Neural progenitor cell (in vitro differentiated cells): ENCODE results near the gene ABCD2. TPM values are rescaled to one million over a fixed set of nuclear protein-coding genes. Genes with fewer than 3 reads are reported as not detected.

Experiments used
- DNase-seq: peaks from one replicate; pipeline ENCODE4 v3.0.0-alpha.2; 2016; ENCODE audit warnings: low spot score
- H2AFZ ChIP-seq: fragments of 200-600 bp; sonication (generic); replicated peaks from 2 replicates; pipeline ENCODE4 v1.6.1; 2016; ENCODE audit warnings: antibody characterized with exemption
- H3F3A ChIP-seq: fragments of 200-600 bp; sonication (generic); 2 replicates; pipeline ENCODE4 v1.6.1; 2016; ENCODE audit warnings: antibody characterized with exemption, low read depth
- H3K27ac ChIP-seq: fragments of 200-600 bp; sonication (generic); 2 replicates; pipeline ENCODE4 v1.5.1; 2016; ENCODE audit warnings: mild to moderate bottlenecking
- H3K27me3 ChIP-seq: fragments of 200-600 bp; sonication (generic); 2 replicates; pipeline ENCODE4 v1.6.1; 2016; ENCODE audit warnings: mild to moderate bottlenecking, moderate library complexity
- H3K36me3 ChIP-seq: fragments of 200-600 bp; sonication (generic); 2 replicates; pipeline ENCODE4 v1.5.1; 2016
- H3K4me1 ChIP-seq: fragments of 200-600 bp; sonication (generic); 2 replicates; pipeline ENCODE4 v1.6.1; 2016; ENCODE audit warnings: mixed run types
- H3K4me2 ChIP-seq: fragments of 200-600 bp; sonication (generic); 2 replicates; pipeline ENCODE4 v1.6.1; 2016
- H3K4me3 ChIP-seq: fragments of 200-600 bp; sonication (generic); 2 replicates; pipeline ENCODE4 v1.5.1; 2016
- H3K79me2 ChIP-seq: fragments of 200-600 bp; sonication (generic); 2 replicates; pipeline ENCODE4 v1.6.1; 2016; ENCODE audit warnings: low read depth
- H3K9ac ChIP-seq: fragments of 200-600 bp; sonication (generic); 2 replicates; pipeline ENCODE4 v1.6.1; 2016
- H3K9me3 ChIP-seq: fragments of 200-600 bp; sonication (generic); 2 replicates; pipeline ENCODE4 v1.5.1; 2016; ENCODE audit warnings: low read depth
- H4K20me1 ChIP-seq: fragments of 200-600 bp; sonication (generic); 2 replicates; pipeline ENCODE4 v1.6.1; 2016; ENCODE audit warnings: low read depth
- H3K27ac Mint-ChIP-seq: 3 replicates; pipeline ENCODE4 v1.8.0; 2021; ENCODE audit warnings: mixed read lengths
- H3K27me3 Mint-ChIP-seq: 2 replicates; pipeline ENCODE4 v1.8.0; 2022; ENCODE audit warnings: low read depth, mild to moderate bottlenecking, inconsistent platforms, moderate library complexity, mixed read lengths; ENCODE audit not compliant: insufficient read depth
- H3K36me3 Mint-ChIP-seq: 3 replicates; pipeline ENCODE4 v1.8.0; 2021; ENCODE audit warnings: mixed read lengths
- H3K4me1 Mint-ChIP-seq: 3 replicates; pipeline ENCODE4 v1.8.0; 2021; ENCODE audit warnings: mixed read lengths
- H3K4me3 Mint-ChIP-seq: 3 replicates; pipeline ENCODE4 v1.8.0; 2021; ENCODE audit warnings: mild to moderate bottlenecking, moderate library complexity, mixed read lengths
- H3K9me3 Mint-ChIP-seq: 3 replicates; pipeline ENCODE4 v1.8.0; 2020; ENCODE audit warnings: mixed read lengths
- EZH2 ChIP-seq: fragments of 200-600 bp; sonication (generic); IDR thresholded peaks from 2 replicates; pipeline ENCODE4 v1.6.1; 2017; ENCODE audit warnings: antibody characterized with exemption, mild to moderate bottlenecking, moderate library complexity
- EZH2phosphoT487 ChIP-seq: fragments of 200-600 bp; sonication (generic); IDR thresholded peaks from 2 replicates; pipeline ENCODE4 v1.6.1; 2017; ENCODE audit warnings: antibody characterized with exemption
- total RNA-seq: library from RNA; depleted of rRNA; stranded (reverse); fragments of >200 nt; gene quantifications from 2 replicates; pipeline ENCODE4 v1.2.3, GENCODE V29; 2015; ENCODE audit warnings: low replicate concordance
- TF ChIP-seq, protein P1 (sequence below): fragments of 200-600 bp; sonication (generic); IDR thresholded peaks from 2 replicates; pipeline ENCODE4 v1.5.1; 2017; ENCODE audit warnings: antibody characterized with exemption, mild to moderate bottlenecking

Gene ABCD2
- total RNA-seq, 1 donor from 2014 or later = 0.04 TPM

DNA sequence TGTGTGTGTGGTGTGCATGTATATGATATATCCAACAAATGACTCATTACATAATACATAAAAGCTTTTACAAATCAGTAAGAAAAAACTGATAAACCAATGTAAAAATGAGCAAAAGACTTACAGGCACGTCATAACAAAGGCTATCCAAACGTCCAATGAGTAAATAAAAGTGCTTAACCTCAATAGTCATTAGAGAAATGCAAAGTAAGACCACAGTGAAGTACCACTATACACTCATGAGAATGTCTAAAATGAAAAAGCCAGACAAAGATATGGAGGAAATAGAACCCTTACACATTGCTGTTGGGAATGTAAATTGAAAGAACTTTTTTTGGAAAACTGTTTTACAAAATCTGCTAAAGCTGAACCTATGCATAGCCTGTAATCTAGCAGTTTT lies 7.8 kb downstream of the ABCD2 start:
- Mint-ChIP-seq H3K27me3 (no peaks in the 10 kb centered on the region), H3K4me3 (no peak overlapping the region), H3K27ac (no peak overlapping the region), H3K4me1 (no peaks in the 10 kb centered on the region), H3K36me3 (no peaks in the 10 kb centered on the region), H3K9me3 (peaks cover 2% of the 10 kb centered on the region)
- Histone ChIP-seq H3K4me1 (no peaks in the 10 kb centered on the region), H3F3A (no peaks in the 10 kb centered on the region), H4K20me1 (no peaks in the 10 kb centered on the region), H3K9ac (no peak overlapping the region), H3K9me3 (no peaks in the 10 kb centered on the region), H2AFZ (no peak overlapping the region), H3K27ac (no peak overlapping the region), H3K79me2 (no peaks in the 10 kb centered on the region), H3K27me3 (no peaks in the 10 kb centered on the region), H3K4me2 (no peak overlapping the region), H3K4me3 (no peak overlapping the region), H3K36me3 (no peaks in the 10 kb centered on the region)
- no peak for DNase-seq
- TF ChIP-seq EZH2 = no peak
- TF ChIP-seq EZH2phosphoT487 = no peak
- TF ChIP-seq, protein P1, sequence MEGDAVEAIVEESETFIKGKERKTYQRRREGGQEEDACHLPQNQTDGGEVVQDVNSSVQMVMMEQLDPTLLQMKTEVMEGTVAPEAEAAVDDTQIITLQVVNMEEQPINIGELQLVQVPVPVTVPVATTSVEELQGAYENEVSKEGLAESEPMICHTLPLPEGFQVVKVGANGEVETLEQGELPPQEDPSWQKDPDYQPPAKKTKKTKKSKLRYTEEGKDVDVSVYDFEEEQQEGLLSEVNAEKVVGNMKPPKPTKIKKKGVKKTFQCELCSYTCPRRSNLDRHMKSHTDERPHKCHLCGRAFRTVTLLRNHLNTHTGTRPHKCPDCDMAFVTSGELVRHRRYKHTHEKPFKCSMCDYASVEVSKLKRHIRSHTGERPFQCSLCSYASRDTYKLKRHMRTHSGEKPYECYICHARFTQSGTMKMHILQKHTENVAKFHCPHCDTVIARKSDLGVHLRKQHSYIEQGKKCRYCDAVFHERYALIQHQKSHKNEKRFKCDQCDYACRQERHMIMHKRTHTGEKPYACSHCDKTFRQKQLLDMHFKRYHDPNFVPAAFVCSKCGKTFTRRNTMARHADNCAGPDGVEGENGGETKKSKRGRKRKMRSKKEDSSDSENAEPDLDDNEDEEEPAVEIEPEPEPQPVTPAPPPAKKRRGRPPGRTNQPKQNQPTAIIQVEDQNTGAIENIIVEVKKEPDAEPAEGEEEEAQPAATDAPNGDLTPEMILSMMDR = no peak

DNA sequence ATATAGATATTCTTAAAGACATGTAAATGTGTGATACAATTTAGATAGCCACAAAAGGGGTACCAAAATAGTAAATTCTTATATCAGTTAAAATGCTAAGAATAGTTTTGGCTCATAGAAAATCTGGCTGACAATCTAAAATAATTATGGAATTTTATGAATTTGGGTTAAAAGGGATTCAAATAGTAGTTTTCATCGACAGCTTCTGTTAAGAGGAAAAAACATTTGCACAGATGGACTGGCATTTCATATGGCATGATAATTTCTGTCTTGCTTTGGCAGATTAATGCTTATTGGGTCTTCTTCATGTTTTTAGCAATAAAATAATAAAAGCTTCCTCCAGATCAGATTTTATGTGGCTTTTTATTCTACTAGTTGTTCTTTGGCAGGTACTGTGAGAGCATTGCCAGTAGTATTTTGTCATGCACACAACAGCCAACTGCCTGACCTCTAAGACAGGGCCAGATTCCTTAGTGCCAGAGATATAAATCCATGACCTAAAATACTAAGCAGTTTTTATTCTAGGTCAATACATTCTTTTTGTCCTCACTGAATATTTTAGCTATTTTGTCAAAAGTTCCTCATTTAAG lies 9.1 kb downstream of the ABCD2 start:
- no peak overlapping the region for H3K4me3 Mint-ChIP-seq
- no peak overlapping the region for H3K27ac Mint-ChIP-seq
- Histone ChIP-seq H2AFZ (no peak overlapping the region), H3K27ac (no peak overlapping the region), H3K4me3 (no peak overlapping the region), H3K4me1 (no peaks in the 10 kb centered on the region), H3F3A (no peaks in the 10 kb centered on the region), H3K9me3 (no peaks in the 10 kb centered on the region), H3K36me3 (no peaks in the 10 kb centered on the region), H4K20me1 (no peaks in the 10 kb centered on the region), H3K79me2 (no peaks in the 10 kb centered on the region), H3K9ac (no peak overlapping the region), H3K27me3 (no peaks in the 10 kb centered on the region), H3K4me2 (no peak overlapping the region)
- H3K4me1 Mint-ChIP-seq = no peaks in the 10 kb centered on the region
- H3K27me3 Mint-ChIP-seq = no peaks in the 10 kb centered on the region
- H3K9me3 Mint-ChIP-seq = peaks cover 2% of the 10 kb centered on the region
- TF ChIP-seq, protein P1 = no peak
- TF ChIP-seq EZH2 (no peak), EZH2phosphoT487 (no peak)
- no peaks in the 10 kb centered on the region for H3K36me3 Mint-ChIP-seq
- no peak for DNase-seq

DNA sequence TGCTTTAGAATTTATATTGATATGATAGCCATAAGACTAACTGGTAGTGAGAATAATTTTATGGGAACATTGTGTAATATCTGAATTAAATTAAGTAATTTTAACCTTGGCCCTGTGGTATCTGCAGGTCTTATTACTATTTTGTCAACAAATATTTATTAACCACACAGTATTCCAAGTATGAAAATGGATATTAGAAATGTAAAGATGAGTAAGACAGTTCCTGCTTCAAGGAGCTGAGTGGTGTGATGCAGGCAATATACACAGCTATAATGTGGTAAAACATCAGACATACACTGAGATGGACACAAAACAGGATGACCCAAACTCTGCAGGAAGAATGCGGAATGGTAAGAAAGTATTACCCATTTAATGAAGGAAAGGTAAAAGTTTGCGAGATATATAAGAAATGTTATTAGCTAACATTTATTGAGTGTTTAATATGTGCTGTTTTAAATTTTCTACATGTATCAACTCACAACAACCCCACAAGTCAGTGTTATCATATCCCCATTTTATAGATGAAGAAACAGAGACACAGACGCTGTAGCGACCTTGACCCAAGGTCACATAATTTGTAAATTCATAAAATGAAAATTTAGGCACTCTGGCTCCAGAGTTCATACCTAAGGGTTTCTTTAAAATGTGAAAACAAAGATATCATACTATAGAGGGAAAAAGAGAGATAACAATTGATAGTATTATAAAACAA lies 12.7 kb downstream of the ABCD2 start:
- no peak overlapping the region for H3K27ac Mint-ChIP-seq
- H3K9me3 Mint-ChIP-seq = no peaks in the 10 kb centered on the region

More for the DNA sequence above, 12.7 kb downstream of the ABCD2 start:
- TF ChIP-seq, protein P1 = no peak
- no peak for TF ChIP-seq EZH2phosphoT487
- no peak for TF ChIP-seq EZH2
- H2AFZ ChIP-seq = no peak overlapping the region
- Mint-ChIP-seq H3K4me3 (no peak overlapping the region), H3K4me1 (no peaks in the 10 kb centered on the region), H3K27me3 (no peaks in the 10 kb centered on the region), H3K36me3 (no peaks in the 10 kb centered on the region)
- H3K4me3 ChIP-seq = no peak overlapping the region
- no peaks in the 10 kb centered on the region for H3K36me3 ChIP-seq
- no peaks in the 10 kb centered on the region for H3K79me2 ChIP-seq
- no peak overlapping the region for H3K27ac ChIP-seq
- H3K4me1 ChIP-seq = no peaks in the 10 kb centered on the region
- no peak for DNase-seq
- no peaks in the 10 kb centered on the region for H3F3A ChIP-seq
- no peaks in the 10 kb centered on the region for H4K20me1 ChIP-seq
- H3K4me2 ChIP-seq = no peak overlapping the region
- no peaks in the 10 kb centered on the region for H3K9me3 ChIP-seq
- H3K27me3 ChIP-seq = no peaks in the 10 kb centered on the region
- no peak overlapping the region for H3K9ac ChIP-seq
